DLD1 (cell line): Measurements from ENCODE around the gene RLN3.

ENCODE experiments used
- in situ Hi-C: cut with HindIII; loops from 2 replicates; pipeline ENCODE4 v1.10.0; 2017; ENCODE audit warnings: low sequenced_read_pairs

The RLN3 gene

DNA sequence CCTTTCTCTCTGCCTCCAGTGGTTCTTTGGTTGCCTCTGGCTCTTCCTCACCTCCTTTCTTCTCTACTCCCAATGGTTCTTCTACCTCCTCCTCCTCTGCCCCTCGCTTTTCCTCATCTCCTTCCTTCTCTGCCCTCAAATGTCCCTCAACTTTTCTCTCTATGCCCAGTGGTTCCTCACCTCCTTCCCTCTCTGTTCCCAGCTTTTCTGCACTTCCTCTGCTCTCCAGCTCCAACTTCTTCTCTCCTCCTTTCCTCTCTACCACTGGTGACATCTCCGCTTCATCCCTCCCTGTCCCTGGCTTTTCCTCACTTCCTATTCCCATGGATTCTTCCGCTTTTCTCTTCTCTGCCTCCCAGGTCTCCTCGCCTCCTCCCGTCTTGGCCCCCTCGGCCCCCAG lies 26.2 kb downstream of the RLN3 start:
- in situ Hi-C loops, result no loop called here

DNA sequence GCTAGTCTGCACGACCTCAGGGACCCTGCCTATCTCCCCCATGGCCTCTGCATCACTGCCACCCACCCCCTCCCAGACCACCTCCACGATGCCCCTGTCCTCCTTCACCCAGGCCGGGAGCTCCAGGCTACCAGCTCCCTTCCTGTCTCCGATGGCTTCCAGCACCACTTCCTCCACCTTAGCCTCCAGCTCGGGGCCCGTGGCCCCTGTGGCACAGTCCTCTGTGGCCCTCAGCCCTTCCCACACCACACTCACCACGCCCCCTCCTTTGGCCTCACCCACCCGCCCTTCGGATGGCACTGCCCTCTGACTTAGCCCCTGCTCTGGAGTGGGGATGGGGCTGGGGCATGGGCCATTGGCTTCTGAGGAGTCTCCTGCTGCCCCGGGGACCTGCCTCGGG lies 26.8 kb downstream of the RLN3 start:
- in situ Hi-C loops, result no loop called here

DNA sequence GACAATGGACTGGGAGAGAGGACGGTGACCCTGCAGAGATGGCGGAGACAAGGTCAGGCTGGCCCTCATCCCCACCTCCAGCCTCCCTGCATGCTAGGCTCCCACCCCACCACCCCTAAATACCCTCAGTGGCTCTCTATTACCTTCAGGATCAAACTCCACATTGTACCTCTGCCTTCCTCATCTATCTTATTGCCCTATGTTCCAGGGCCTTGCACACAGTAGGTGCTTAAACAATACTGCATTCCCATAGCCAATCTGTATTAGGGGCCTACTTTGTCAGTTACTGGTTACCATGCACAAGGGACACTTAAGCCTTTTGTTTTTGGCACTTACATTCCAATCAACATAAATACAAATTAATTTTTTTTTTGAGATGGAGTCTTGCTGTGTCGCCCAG lies 27.4 kb downstream of the RLN3 start:
- in situ Hi-C loops, result no loop called here

DNA sequence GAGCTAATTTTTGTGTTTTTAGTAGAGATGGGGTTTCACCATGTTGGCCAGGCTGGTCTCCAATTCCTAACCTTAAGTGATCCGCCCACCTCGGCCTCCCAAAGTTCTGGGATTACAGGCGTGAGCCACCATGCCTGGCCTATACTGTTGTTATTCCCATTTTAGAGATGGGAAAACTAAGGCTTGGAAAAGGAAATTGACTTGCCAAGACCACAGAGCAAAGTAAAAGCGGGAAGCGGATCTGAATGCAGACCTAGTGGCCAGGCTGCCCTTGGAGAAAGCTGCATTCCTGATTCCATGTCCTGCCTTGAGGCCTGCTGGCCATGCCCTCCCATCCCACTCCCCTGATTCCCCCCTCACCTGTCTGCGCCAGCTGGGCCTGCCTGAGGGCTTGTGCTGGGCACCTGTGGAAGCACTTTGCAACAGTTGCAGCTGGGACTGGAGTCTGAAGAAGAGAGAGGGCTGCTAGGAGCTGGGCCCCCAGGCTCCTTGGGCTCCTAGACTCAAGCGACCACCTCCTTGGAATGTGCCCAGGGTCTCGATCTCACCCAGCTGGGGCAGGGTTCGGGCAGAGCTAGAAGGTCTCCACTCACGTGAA lies 28.2 kb downstream of the RLN3 start:
- in situ Hi-C loops, result no loop called here

- in situ Hi-C loops, result no loop called here
These were observed 28.9 kb downstream of the RLN3 start for GRCh38 chr19:14056741-14057356.

DNA sequence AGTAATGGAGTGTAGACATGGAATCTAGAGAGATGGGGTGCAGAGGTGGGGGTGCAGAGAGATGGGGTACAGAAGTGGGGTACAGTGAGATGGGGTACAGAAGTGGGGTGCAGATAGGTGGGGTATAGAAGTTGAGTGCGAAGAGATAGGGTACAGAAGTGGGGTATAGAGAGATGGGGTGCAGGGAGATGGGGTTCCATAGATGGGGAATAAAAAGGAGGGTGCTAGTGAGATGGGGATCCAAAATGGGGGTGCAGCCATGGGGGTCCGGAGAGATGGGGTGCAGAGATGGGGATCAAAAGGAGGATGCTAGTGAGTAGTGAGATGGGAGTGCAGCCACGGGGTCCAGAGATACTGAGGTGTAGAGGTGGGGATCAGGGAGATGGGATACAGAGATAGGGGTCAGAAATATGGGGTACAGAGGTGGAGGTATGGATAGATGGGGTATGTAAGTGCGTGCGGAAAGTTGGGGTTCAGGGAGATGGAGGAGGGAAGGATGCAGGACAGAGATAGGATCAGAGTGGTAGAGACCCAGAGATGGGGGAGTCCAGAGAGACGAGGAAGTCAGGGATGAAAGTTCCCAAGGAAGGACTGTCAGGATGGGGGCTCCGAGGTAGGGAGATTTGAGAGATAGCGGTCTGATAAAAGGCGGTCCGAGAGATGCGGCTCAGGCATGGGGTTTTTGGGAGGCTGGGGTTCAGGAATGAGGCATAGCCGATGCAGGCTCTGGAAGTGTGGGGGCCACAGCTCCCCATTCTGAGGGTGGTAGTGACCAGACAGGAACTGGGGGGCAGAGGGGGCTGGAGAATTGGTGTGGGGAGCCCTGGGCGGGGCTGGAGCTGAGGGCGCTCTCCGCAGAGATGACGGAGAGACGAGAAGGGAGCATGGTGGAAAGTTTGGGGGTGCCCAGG lies 30.5 kb downstream of the RLN3 start:
- in situ Hi-C loops, result no loop called here

GRCh38 chr19:14059093-14059480 lies 31.1 kb downstream of the RLN3 start:
- in situ Hi-C loops, result no loop called here

DNA sequence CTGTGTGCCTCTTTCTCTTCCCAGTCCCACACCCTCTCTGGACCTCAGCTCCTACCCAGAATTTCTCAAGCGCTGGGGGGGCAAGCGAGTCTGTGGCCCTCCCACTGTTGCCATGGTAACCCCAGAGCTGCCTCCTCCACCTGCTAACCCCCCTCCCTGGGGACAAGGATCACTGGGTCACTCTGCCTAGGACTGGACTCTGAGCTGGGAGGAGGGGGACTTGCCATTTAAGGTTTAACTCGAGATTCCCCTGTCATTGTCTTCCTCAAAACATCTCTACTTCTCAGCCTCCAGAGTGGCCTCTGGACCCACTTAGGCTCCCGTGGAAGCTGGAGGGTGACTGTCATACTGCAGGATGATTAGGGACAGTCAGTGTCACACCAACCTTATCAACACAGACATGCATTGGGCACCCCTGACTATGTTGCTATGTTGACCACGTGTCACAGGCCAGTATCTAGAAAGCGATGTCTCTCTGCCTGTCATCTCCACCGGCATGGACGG lies 31.8 kb downstream of the RLN3 start:
- in situ Hi-C loops, result no loop called here

DNA sequence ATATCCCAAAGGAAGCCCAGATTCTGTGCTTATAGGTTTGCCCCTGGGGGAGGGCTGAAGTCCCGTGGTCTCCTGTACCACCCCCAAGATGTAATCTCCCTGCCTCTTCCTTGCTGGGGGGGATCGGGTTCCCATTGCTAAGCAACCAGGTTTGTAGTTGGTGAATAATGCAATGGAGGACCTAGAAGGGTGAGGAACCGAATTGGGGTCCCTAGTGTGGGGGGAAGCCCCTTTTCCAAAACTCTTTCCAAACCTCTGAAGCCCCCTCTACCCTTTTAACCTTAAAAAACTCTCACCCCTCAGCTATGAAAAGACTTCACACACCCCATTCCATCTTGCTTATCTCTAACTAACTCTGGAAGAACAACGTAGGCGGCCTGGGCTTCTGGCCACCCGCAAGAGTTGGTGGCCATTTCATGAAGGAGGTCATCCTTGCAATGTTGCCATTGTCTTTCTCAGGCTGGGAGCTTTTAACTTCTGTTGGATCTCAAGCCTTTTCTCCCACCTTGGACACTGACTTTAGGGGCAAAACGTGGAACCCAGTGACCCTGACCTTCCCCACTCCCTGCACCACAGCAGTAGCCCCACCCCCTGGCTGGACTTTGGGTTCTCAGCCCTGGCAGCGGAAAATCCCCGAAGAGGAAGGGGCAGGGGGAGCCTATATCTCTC lies 33.3 kb downstream of the RLN3 start:
- in situ Hi-C loops, result no loop called here

DNA sequence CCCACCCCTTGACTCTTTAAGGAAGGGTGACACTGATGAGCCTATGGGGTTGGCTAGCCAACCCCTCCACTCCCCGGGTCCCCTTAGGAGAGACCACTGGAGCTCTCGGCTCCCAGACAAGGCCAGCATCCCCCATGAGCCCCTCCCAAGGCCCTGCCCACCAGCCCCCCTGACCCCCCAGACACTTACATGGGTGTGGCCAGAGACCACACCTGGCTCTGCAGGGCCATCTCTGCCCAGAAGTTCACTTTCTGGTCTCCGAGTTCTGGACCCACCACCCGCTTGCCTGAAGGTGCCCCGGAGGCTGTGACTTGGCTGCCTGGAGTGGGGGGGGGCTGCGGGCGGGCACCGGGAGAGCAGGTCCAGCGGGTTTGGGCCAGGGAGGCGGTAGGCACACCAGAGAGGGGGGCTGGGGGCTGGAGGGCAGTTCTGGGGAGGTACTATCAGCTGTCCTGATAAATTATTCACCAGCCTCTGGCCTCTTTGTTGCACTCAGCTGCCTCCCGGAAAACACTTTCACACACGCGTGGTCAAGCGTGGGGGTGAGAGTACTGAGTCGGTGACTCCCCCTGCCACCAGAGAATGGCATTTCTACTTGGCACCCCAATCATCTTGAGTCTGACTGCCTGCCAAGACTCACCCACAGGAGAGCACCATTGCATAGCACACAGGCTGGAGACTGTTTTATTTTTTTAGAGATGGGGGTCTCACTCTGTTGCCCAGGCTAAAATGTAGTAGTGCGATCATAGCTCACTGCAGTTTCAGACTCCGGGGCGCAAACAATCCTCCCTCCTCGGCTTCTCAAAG lies 34.0 kb downstream of the RLN3 start, which contains the start of gene PALM3:
TSS of gene PALM3 (minus strand) at position 326 of the 807 bp plus-strand sequence. CDS start at position 230, 96 bp downstream.
- in situ Hi-C loops, result no loop called here

DNA sequence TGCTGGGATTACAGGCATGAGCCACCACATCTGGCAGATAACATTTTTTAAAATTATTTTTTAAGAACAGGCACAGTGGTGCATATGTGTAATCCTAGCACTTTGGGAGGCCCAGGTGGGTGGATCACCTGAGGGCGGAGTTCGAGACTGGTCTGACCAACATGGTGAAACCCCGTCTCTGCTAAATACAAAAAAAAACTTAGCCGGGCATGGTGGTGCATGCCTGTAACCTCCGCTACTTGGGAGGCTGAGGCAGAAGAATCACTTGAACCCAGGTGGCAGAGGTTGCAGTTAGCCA lies 34.6 kb downstream of the RLN3 start:
- in situ Hi-C loops, result no loop called here

DNA sequence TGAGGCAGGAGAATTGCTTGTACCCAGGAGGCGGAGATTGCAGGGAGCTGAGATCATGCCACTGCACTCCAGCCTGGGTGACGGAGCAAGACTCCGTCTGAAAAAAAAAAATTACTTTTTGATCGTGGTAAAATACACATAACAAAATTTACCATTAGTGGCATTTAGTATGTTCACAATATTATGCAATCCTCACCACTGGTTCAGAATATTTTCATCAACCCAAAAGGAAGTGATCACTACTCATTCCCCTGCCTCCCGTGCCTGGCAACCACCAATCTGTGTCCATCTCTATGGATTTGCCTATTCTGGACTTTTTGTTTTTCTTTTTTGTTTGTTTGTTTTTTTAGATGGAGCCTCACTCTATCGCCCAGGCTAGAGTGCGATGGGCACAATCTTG lies 35.2 kb downstream of the RLN3 start:
- in situ Hi-C loops, result no loop called here

DNA sequence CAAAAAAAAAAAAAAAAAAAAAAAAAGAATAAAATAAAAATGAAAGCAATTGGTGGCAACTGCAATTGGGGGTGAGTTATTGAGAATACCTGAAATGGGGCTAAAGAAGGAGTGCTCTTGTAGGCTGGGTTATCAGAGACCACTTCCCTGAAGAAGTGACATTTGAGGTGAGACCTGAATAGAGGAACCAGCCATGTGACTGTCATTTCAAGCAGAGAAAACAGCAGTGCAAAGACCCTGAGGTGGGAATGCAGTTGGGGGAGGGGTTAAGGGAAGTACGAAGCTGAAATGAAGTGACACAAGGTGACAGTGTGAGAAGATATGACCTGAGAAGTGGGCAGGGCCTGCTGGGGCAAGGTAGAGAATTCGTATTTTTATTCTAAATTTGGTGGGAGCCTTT lies 38.2 kb downstream of the RLN3 start:
- in situ Hi-C loops, result no loop called here

DNA sequence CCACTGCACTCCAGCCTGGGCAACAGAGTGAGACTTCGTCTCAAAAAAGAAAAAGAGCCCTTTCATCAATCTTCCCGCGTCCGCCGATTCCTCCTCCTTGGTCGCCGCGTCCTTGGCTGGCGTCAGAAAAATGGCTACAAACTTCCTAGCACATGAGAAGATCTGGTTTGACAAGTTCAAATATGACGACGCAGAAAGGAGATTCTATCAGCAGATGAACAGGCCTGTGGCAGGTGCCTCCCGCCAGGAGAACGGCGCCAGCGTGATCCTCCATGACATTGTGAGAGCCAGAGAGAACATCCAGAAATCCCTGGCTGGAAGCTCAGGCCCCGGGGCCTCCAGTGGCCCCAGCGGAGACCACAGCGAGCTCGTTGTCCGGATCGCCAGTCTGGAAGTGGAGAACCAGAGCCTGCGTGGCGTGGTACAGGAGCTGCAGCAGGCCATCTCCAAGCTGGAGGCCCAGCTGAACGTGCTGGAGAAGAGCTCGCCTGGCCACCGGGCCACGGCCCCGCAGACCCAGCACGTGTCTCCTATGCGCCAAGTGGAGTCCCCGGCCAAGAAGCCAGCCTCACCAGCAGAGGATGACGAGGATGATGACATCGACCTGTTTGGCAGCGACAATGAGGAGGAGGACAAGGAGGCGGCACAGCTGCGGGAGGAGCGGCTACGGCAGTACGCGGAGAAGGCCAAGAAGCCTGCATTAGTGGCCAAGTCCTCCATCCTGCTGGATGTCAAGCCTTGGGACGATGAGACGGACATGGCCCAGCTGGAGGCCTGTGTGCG lies 42.5 kb downstream of the RLN3 start:
- in situ Hi-C loops, result no loop called here

GRCh38 chr19:14072535-14073260 lies 44.8 kb downstream of the RLN3 start, which contains the start of gene MISP3:
Gene MISP3 (plus strand): TSS chr19:14072786. CDS start chr19:14073310, 524 bp downstream.
- in situ Hi-C loops, result no loop called here

DNA sequence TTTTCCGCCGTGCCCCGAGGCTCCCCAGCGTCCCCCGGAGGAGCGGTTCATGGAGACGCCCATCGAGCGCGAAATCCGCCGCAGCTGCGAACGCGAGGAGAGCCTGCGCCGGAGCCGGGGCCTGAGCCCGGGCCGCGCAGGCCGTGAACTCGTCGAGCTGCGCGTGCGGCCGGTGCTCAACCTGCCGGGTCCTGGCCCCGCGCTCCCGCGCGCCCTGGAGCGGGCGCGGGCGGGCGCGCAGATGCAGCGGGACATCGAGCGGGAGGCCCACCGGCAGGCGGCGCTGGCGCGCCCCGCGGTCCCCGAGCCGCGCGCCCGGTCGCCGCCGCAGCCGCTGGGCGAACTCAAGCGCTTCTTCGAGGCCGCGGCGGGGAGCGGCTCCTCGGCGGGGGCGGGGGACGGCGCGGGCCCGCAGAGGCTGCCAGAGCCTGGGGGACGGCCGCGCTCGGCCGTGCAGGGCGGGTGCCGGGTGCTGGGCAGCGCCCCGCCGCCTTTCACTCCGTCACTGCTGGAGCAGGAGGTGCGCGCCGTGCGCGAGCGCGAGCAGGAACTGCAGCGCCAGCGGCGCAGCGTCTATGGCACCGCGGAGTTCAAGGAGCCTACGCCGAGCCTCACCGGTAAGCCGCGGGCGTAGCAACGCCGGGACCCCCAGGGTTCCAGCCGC lies 45.4 kb downstream of the RLN3 start:
- in situ Hi-C loops, result no loop called here

GRCh38 chr19:14073925-14074838 lies 46.2 kb downstream of the RLN3 start:
- in situ Hi-C loops, result no loop called here
